Smooth muscle cell (in vitro differentiated cells): ENCODE data around the gene HOXA1. TPM values are rescaled to one million over a fixed set of nuclear protein-coding genes. Genes with fewer than 3 reads are reported as not detected.

Source experiments
- DNase-seq: peaks from one replicate; lab custom pipeline; 2025; ENCODE audit not compliant: unreplicated experiment; lab: John Stamatoyannopoulos, UW
- H2AFZ ChIP-seq: fragments of 200-600 bp; sonication (generic); 2 replicates; pipeline ENCODE4 v1.6.0; 2016; ENCODE audit warnings: antibody characterized with exemption, low read depth, mild to moderate bottlenecking
- H3F3A ChIP-seq: fragments of 200-600 bp; sonication (generic); 2 replicates; pipeline ENCODE4 v1.6.0; 2017; ENCODE audit warnings: antibody characterized with exemption, low read depth
- H3K27ac ChIP-seq: fragments of 200-600 bp; sonication (generic); 2 replicates; pipeline ENCODE4 v1.5.1; 2016; ENCODE audit warnings: low read depth, mild to moderate bottlenecking
- H3K27me3 ChIP-seq: fragments of 200-600 bp; sonication (generic); 2 replicates; pipeline ENCODE4 v1.6.1; 2016; ENCODE audit warnings: low read depth, mild to moderate bottlenecking
- H3K36me3 ChIP-seq: fragments of 200-600 bp; sonication (generic); 2 replicates; pipeline ENCODE4 v1.5.1; 2016; ENCODE audit warnings: low read depth
- H3K4me1 ChIP-seq: fragments of 200-600 bp; sonication (generic); 2 replicates; pipeline ENCODE4 v1.5.1; 2016; ENCODE audit warnings: low read depth
- H3K4me2 ChIP-seq: fragments of 200-600 bp; sonication (generic); 2 replicates; pipeline ENCODE4 v1.6.0; 2016; ENCODE audit warnings: mild to moderate bottlenecking
- H3K4me3 ChIP-seq: fragments of 200-600 bp; sonication (generic); 2 replicates; pipeline ENCODE4 v1.5.1; 2016; ENCODE audit warnings: mild to moderate bottlenecking
- H3K79me2 ChIP-seq: fragments of 200-600 bp; sonication (generic); 2 replicates; pipeline ENCODE4 v1.6.0; 2016; ENCODE audit warnings: low read depth, mild to moderate bottlenecking
- H3K9ac ChIP-seq: fragments of 200-600 bp; sonication (generic); 2 replicates; pipeline ENCODE4 v1.6.0; 2016; ENCODE audit warnings: low read depth
- H3K9me3 ChIP-seq: fragments of 200-600 bp; sonication (generic); replicated peaks from 2 replicates; pipeline ENCODE4 v1.5.1; 2016; ENCODE audit warnings: low read depth
- H4K20me1 ChIP-seq: fragments of 200-600 bp; sonication (generic); 2 replicates; pipeline ENCODE4 v1.6.0; 2016; ENCODE audit warnings: low read depth
- CTCF ChIP-seq: fragments of 200-600 bp; sonication (generic); IDR thresholded peaks from 2 replicates; pipeline ENCODE4 v1.5.1; 2017; ENCODE audit warnings: borderline replicate concordance, mild to moderate bottlenecking, antibody characterized with exemption; ENCODE audit not compliant: insufficient read depth, poor library complexity, severe bottlenecking
- WGBS: methylation state at CpG from one replicate; pipeline ENCODE4 v1.1.7; 2016; ENCODE audit warnings: low lambda C conversion rate; 5-methylcytosine and 5-hydroxymethylcytosine counted together
- polyA plus RNA-seq: library from polyadenylated mRNA; unstranded; fragments of >200 nt; fragmentation: Nextera tagmentation; extraction: Ambion mirVana; gene quantifications from 2 replicates; pipeline ENCODE4 v1.2.1, GENCODE V29; 2016
- total RNA-seq: library from RNA; depleted of rRNA; stranded (reverse); fragments of >200 nt; gene quantifications from 2 replicates; pipeline ENCODE4 v1.2.3, GENCODE V29; 2014

The HOXA1 gene
- total and polyA plus RNA-seq, 2 experiments from 2014 or later: 0.40 TPM; not detected in 1

DNA sequence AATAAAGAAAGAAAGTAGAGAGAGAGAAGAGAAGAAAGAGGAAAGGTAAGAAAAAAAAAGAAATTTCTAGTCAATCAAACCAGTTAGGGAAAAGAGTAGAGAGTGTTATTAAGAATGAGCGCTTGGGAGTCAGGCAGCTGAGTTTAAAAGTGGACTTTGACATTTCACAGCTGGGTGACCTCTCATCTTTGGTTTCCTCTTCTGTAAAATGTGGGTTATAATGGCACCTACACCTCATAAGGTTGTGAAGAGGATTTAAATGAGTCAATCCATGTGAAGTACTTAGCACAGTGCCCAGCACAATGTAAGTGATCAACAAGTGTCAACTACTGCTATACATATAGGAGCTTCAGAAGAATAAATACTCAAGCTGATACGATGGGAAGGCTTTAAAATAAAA is 12.2 kb downstream of the HOXA1 start:
- WGBS: 92% methylated on average over 2 of the region's 2 CpGs
- H3K4me2 ChIP-seq: no peak overlapping the region
- H3K36me3 ChIP-seq: no peaks in the 10 kb centered on the region
- no peaks in the 10 kb centered on the region for H4K20me1 ChIP-seq
- H3K79me2 ChIP-seq: no peaks in the 10 kb centered on the region
- H3K9me3 ChIP-seq: no peaks in the 10 kb centered on the region
- H3K4me3 ChIP-seq: no peak overlapping the region
- H3K27me3 ChIP-seq: peaks cover 24% of the 10 kb centered on the region
- DNase-seq: no peak
- no peak overlapping the region for H3K9ac ChIP-seq
- H3K4me1 ChIP-seq: no peaks in the 10 kb centered on the region
- TF ChIP-seq CTCF: no peak
- no peaks in the 10 kb centered on the region for H3F3A ChIP-seq
- H3K27ac ChIP-seq: no peak overlapping the region
- H2AFZ ChIP-seq: no peak overlapping the region

DNA sequence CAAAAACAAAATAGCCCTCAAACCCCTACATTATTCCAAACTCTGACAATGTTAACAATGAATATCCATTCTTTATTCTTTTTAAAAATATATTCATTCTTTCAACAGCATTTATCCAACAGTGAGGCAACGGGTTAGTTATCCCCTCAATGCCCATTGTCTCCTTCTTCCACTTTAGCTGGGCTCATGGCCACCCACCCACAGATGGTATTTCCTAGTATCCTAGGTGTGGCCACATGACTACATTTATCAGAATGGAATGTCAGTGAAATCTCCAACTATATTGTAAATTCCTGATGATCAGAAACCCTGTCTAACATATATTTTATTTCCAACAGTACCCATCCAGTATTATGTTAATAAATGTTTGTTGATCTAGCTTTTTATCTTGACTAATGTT is 13.6 kb downstream of the HOXA1 start:
- Histone ChIP-seq H3K4me3 (no peak overlapping the region), H3F3A (no peaks in the 10 kb centered on the region), H3K9ac (no peak overlapping the region), H3K4me1 (no peaks in the 10 kb centered on the region), H3K4me2 (no peak overlapping the region), H3K27me3 (peaks cover 9% of the 10 kb centered on the region), H2AFZ (no peak overlapping the region), H3K27ac (no peak overlapping the region), H3K9me3 (no peaks in the 10 kb centered on the region), H4K20me1 (no peaks in the 10 kb centered on the region), H3K36me3 (no peaks in the 10 kb centered on the region), H3K79me2 (no peaks in the 10 kb centered on the region)
- TF ChIP-seq CTCF: no peak
- DNase-seq: no peak
- 93% methylated on average over 1 of the region's 1 CpG for WGBS

DNA sequence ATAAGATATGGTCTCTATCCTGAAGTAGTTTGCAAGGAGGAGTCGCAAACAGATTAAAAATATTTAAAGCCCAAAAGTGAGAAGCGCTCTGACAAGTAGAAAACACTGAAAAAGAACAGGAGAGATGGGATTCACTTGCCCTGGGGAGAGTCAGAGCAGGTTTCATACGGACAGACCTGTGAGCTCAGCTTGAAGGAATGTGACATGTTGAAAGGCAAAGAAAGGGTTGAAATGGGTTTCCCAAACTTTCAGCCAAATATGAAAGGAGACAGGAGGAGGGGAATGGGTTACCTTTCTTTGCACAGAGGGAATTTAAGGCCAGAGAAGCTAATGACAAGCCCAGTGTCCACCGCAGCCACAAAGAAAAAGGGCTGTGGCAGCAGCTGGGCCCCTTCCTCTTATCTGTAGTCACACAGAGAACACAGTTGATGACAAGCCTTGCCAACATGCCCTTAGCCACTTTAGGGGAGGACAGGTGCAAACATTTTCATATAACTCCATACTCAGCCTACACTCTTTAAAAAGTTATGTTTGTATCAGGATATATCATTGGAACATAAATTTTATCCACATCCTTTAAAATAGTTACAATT is 14.9 kb downstream of the HOXA1 start:
- Histone ChIP-seq H3F3A (no peaks in the 10 kb centered on the region), H4K20me1 (no peaks in the 10 kb centered on the region), H3K27me3 (peaks cover 7% of the 10 kb centered on the region), H3K9me3 (no peaks in the 10 kb centered on the region), H3K4me1 (no peaks in the 10 kb centered on the region), H3K9ac (no peak overlapping the region), H3K4me2 (no peak overlapping the region), H3K4me3 (no peak overlapping the region), H3K36me3 (no peaks in the 10 kb centered on the region), H2AFZ (no peak overlapping the region), H3K27ac (no peak overlapping the region), H3K79me2 (no peaks in the 10 kb centered on the region)
- no peak for DNase-seq
- no peak for TF ChIP-seq CTCF
- 31% methylated on average over 4 of the region's 4 CpGs for WGBS
